ENCODE data around the gene TRIM65. TPM values are rescaled to one million over a fixed set of nuclear protein-coding genes. Genes with fewer than 3 reads are reported as not detected.
A peak's percentile ranks its signal among the peaks of the same experiment; 100 is the strongest.
"Not testable (repeated sequence)": the region's sequence is repeated elsewhere in the genome, so short reads cannot be mapped to it uniquely, and the experiment has no call there.

Gene TRIM65
- total and polyA plus RNA-seq, 4 donors, result 11.7 to 24.8 (median 18.1) TPM

DNA sequence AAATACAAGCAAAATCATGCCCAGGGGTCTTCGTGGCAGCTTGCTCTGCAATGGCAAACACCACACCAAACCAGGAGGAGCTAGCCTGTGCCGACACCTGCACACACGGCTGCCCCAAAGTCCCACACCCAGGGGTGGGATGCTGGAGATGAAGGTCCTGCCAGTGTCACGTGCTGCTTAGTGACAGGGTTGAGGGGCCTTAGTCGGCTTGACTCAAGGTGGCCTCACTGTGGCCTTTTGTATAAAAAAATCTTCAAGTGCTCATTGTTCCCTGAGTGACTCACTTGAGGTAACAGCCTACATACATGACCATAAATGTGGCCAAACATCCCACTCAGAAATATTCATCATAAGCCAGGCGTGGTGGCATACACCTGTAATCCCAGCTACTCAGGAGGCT, 7.3 kb downstream of the TRIM65 start:
- no peak for DNase-seq (ENCODE audit: low read depth in 4 of 6, low spot score in 6 of 6)
- peaks cover 51% of the 10 kb centered on the region for H3K36me3 ChIP-seq (ENCODE audit: control insufficient read depth, insufficient read depth, low read length)
- 51% methylated on average over 2 of the region's 6 CpGs for WGBS (ENCODE audit: insufficient coverage)
- no peak overlapping the region for H3K4me3 ChIP-seq (ENCODE audit: low read depth, low read length)
- H3K9me3 ChIP-seq (ENCODE audit: control insufficient read depth, insufficient read depth, low read length), result no peaks in the 10 kb centered on the region
- peaks cover 23% of the 10 kb centered on the region for H3K4me1 ChIP-seq (ENCODE audit: control insufficient read depth, insufficient read depth, low read length)
- H3K27me3 ChIP-seq (ENCODE audit: control insufficient read depth, insufficient read depth, low read length), result no peaks in the 10 kb centered on the region
- no peak overlapping the region for H3K27ac ChIP-seq (ENCODE audit: low read depth, low read length)

DNA sequence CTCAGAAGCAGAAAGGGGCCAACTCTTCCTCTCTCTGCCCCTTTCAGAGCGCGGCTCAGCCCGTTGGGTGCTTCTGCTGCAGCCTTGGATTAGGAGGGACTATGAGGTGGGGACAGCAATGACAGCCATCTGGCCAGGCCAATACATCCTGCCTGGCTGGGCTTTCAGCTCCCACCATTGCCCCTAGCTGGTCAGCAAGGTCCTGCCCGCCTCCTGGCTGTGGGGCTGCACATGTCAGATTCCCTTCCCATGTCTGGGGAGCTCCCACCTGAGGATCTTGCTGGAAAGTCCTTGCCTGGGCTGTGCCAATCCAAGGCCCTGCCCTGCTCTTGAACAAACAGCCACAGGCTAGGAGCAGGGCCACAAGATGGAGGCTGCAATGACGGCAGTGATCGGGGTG, 8.3 kb downstream of the TRIM65 start:
- Histone ChIP-seq H3K4me3 (ENCODE audit: low read depth, low read length) (no peak overlapping the region), H3K27ac (ENCODE audit: low read depth, low read length) (no peak overlapping the region), H3K27me3 (ENCODE audit: control insufficient read depth, insufficient read depth, low read length) (no peaks in the 10 kb centered on the region), H3K9me3 (ENCODE audit: control insufficient read depth, insufficient read depth, low read length) (no peaks in the 10 kb centered on the region), H3K4me1 (ENCODE audit: control insufficient read depth, insufficient read depth, low read length) (peaks cover 15% of the 10 kb centered on the region), H3K36me3 (ENCODE audit: control insufficient read depth, insufficient read depth, low read length) (peaks cover 44% of the 10 kb centered on the region)
- WGBS (ENCODE audit: insufficient coverage), result 100% methylated on average over 1 of the region's 6 CpGs
- DNase-seq (ENCODE audit: low read depth in 4 of 6, low spot score in 6 of 6), result no peak

DNA sequence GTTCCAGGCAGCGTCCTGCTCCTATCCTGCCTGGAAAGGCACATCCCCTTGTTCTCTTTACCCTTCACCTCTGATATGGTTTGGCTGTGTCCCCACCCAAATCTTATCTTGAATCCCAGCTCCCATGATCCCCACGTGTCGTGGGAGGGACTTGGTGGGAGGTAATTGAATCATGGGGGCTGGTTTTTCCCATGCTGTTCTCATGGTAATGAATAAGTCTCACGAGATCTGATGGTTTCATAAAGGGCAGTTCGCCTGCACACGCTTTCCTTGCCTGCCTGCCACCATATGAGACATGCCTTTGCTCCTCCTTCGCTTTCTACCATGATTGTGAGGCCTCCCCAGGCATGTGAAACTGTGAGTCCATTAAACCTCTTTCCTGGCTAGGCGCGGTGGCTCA, 10.9 kb downstream of the TRIM65 start:
- not testable (repeated sequence) for H3K27me3 ChIP-seq (ENCODE audit: control insufficient read depth, insufficient read depth, low read length); H3K27ac ChIP-seq (ENCODE audit: low read depth, low read length); H3K4me1 ChIP-seq (ENCODE audit: control insufficient read depth, insufficient read depth, low read length); H3K4me3 ChIP-seq (ENCODE audit: low read depth, low read length); DNase-seq (ENCODE audit: low read depth in 4 of 6, low spot score in 6 of 6); H3K9me3 ChIP-seq (ENCODE audit: control insufficient read depth, insufficient read depth, low read length)
- 86% methylated on average over 4 of the region's 9 CpGs for WGBS (ENCODE audit: insufficient coverage)
- peaks cover 19% of the 10 kb centered on the region for H3K36me3 ChIP-seq (ENCODE audit: control insufficient read depth, insufficient read depth, low read length)

DNA sequence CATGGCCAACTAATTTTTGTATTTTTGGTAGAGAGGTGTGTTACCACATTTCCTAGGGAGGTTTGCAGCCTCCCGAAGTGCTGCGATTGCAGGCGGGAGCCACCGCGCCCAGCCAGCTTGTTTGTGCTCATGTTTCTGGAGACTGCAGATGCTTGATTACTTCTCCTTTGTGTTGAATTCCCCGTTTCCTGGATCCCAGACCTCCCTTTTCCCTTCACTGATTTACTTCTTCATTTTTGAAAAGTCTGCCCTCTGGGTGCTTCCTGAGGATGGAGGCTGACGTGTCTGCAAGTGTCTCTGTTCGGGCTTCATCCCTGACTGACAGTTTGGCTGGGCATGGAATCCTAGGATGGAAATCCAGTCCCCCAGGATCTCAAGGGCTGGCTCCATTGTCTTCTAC, 11.3 kb downstream of the TRIM65 start:
- Histone ChIP-seq H3K4me1 (ENCODE audit: control insufficient read depth, insufficient read depth, low read length) (no peaks in the 10 kb centered on the region), H3K36me3 (ENCODE audit: control insufficient read depth, insufficient read depth, low read length) (peaks cover 14% of the 10 kb centered on the region), H3K27me3 (ENCODE audit: control insufficient read depth, insufficient read depth, low read length) (no peaks in the 10 kb centered on the region), H3K27ac (ENCODE audit: low read depth, low read length) (no peak overlapping the region), H3K4me3 (ENCODE audit: low read depth, low read length) (no peak overlapping the region), H3K9me3 (ENCODE audit: control insufficient read depth, insufficient read depth, low read length) (no peaks in the 10 kb centered on the region)
- 78% methylated on average over 2 of the region's 8 CpGs for WGBS (ENCODE audit: insufficient coverage)
- DNase-seq (ENCODE audit: low read depth in 4 of 6, low spot score in 6 of 6), result no peak

DNA sequence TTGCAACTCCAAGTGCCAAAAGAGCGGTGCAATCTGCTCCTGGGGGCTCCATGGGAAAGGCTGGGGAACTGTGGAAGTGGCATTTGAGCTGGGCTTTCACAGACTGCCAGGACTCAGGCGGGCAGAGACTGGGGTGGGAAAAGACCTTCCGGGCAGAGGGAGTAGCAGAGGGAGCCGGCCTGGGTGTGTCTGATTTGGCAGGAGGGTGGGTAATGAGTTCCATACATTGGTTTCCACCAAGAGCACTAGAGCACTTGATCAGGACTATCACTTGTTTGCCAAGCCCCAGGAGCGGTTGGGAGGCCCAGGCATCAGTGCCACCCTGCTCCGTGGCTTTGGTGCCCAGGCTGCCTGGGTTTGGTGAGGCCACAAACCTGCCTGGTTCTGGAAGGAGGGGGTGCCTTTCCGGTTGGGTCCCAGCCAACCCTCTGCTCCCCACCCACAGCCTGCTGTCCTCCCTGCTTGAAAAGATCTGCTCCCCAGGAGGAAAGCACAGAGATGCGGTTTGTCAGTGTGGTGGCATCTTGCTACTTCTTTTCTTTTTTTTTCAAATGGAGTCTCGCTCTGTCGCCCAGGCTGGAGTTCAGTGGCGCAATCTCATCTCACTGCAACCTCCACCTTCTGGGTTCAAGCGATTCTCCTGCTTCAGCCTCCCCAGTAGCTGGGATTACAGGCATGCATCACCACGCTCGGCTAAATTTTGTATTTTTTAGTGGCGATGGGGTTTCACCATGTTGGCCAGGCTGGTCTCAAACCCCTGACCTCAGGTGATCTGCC, 14.9 kb downstream of the TRIM65 start:
- Histone ChIP-seq H3K9me3 (ENCODE audit: control insufficient read depth, insufficient read depth, low read length) (no peaks in the 10 kb centered on the region), H3K27ac (ENCODE audit: low read depth, low read length) (no peak overlapping the region), H3K27me3 (ENCODE audit: control insufficient read depth, insufficient read depth, low read length) (peaks cover 11% of the 10 kb centered on the region), H3K36me3 (ENCODE audit: control insufficient read depth, insufficient read depth, low read length) (peaks cover under 1% of the 10 kb centered on the region), H3K4me3 (ENCODE audit: low read depth, low read length) (no peak overlapping the region), H3K4me1 (ENCODE audit: control insufficient read depth, insufficient read depth, low read length) (peaks cover 14% of the 10 kb centered on the region)
- DNase-seq (ENCODE audit: low read depth in 4 of 6, low spot score in 6 of 6), result no peak
- 83% methylated on average over 10 of the region's 15 CpGs for WGBS (ENCODE audit: insufficient coverage)

DNA sequence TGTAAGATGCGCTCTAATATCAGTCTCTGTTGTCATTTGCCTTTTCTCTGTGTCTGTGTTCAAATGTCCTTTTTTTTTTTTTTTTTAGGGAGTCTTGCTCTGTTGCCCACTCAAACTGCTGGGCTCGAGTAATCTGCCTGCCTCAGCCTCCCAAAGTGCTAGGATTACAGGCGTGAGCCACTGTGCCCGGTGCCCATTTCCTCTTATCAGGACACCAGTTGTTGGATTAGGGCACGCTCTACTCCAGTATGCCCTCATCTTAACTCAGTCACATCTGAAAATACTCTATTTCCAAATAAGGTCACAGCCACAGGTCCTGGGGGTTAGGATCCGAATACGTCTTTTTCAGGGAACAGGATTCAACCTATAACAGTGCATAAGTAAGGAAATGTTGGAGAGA, 16.5 kb downstream of the TRIM65 start:
- Histone ChIP-seq H3K36me3 (ENCODE audit: control insufficient read depth, insufficient read depth, low read length) (peaks cover 16% of the 10 kb centered on the region), H3K27ac (ENCODE audit: low read depth, low read length) (no peak overlapping the region), H3K4me3 (ENCODE audit: low read depth, low read length) (no peak overlapping the region), H3K4me1 (ENCODE audit: control insufficient read depth, insufficient read depth, low read length) (peaks cover 30% of the 10 kb centered on the region), H3K9me3 (ENCODE audit: control insufficient read depth, insufficient read depth, low read length) (no peaks in the 10 kb centered on the region), H3K27me3 (ENCODE audit: control insufficient read depth, insufficient read depth, low read length) (peaks cover 11% of the 10 kb centered on the region)
- no peak for DNase-seq (ENCODE audit: low read depth in 4 of 6, low spot score in 6 of 6)
- WGBS (ENCODE audit: insufficient coverage), result 84% methylated on average over 6 of the region's 7 CpGs

DNA sequence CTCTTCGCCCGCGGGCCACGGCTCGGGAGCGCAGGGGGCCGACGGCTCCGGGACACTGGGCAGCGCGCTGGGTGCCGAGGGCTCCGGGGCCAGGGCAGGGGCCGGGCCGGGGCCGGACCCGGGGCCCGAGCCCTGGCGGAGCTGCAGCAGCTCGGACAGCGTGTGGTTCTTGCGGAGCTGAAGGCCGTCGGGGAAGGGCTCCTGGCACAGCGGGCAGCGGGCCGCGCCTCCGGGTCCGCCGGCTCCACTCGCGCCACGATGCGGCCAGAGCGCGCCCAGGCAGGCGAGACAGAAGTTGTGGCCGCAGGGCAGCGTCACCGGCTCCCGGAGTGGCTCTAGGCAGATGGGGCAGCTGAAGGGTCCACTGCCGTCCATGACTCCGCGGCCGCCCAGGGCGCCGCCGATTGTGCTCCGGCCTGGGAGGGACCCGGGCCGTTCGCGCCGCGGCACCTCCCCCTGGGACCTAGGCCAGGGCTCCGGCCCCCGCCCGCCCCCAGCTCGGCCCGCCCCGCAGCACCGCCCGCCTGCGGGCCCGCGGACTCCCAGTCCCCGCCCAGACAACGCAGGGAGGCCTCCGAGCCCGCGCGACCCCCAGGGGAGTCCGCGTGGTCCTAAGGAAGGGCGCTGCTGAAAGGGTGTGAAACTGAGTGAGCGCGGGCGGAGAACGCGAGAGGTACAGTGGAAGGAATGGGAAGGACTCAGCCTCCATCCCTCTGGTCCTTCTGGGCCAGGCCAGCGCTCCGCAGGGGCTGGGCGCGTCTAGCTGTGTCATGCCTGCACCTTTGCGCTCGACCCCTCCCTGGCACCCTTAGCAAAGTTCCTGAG, 18.4 kb downstream of the TRIM65 start, which contains the start of gene TRIM47:
Gene TRIM47, minus strand, starts transcription at position 408 of the 825 bp plus-strand sequence. Its CDS starts 33 bp downstream, at position 375.
- Histone ChIP-seq H3K4me1 (ENCODE audit: control insufficient read depth, insufficient read depth, low read length) (peaks cover 44% of the 10 kb centered on the region), H3K27me3 (ENCODE audit: control insufficient read depth, insufficient read depth, low read length) (peaks cover 11% of the 10 kb centered on the region), H3K9me3 (ENCODE audit: control insufficient read depth, insufficient read depth, low read length) (no peaks in the 10 kb centered on the region), H3K27ac (ENCODE audit: low read depth, low read length) (peak within 1 kb of the TSS; percentile 90), H3K36me3 (ENCODE audit: control insufficient read depth, insufficient read depth, low read length) (peaks cover 35% of the 10 kb centered on the region), H3K4me3 (ENCODE audit: low read depth, low read length) (peak within 1 kb of the TSS; percentile 68)
- DNase-seq (ENCODE audit: low read depth in 4 of 6, low spot score in 6 of 6), result peak in 2 of 6 donors; percentile 68 to 84
- 2% methylated on average over 87 of the region's 87 CpGs for WGBS (ENCODE audit: insufficient coverage)

DNA sequence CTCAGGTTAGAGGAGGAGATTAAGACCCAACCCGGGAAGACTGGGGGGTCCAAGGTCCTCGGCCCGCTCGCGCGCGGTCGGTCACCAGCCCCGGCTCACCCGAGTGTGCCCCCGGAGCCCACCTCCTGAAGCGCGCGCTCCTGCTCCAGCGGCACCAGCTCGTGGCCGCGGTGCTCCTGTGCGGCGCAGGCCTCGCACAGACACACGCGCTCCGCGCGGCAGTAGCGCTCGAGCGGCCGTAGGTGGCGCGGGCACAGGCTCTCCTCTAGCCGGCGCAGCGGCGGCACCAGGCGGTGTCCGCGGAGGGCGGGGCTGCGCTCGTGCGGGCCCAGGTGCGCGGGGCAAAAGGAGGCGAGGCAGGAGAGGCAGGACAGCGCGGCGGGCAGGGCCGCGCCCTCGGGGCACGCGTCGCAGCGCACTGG, 19.0 kb downstream of the TRIM65 start:
- H3K9me3 ChIP-seq (ENCODE audit: control insufficient read depth, insufficient read depth, low read length), result no peaks in the 10 kb centered on the region
- H3K36me3 ChIP-seq (ENCODE audit: control insufficient read depth, insufficient read depth, low read length), result peaks cover 39% of the 10 kb centered on the region
- WGBS (ENCODE audit: insufficient coverage), result under 1% methylated on average over 56 of the region's 56 CpGs
- peaks cover 50% of the 10 kb centered on the region for H3K4me1 ChIP-seq (ENCODE audit: control insufficient read depth, insufficient read depth, low read length)
- H3K27ac ChIP-seq (ENCODE audit: low read depth, low read length), result peak overlapping the region; percentile 90
- H3K27me3 ChIP-seq (ENCODE audit: control insufficient read depth, insufficient read depth, low read length), result peaks cover 11% of the 10 kb centered on the region
- peak in 2 of 6 donors; percentile 85 to 89 for DNase-seq (ENCODE audit: low read depth in 4 of 6, low spot score in 6 of 6)
- peak overlapping the region; percentile 68 for H3K4me3 ChIP-seq (ENCODE audit: low read depth, low read length)

DNA sequence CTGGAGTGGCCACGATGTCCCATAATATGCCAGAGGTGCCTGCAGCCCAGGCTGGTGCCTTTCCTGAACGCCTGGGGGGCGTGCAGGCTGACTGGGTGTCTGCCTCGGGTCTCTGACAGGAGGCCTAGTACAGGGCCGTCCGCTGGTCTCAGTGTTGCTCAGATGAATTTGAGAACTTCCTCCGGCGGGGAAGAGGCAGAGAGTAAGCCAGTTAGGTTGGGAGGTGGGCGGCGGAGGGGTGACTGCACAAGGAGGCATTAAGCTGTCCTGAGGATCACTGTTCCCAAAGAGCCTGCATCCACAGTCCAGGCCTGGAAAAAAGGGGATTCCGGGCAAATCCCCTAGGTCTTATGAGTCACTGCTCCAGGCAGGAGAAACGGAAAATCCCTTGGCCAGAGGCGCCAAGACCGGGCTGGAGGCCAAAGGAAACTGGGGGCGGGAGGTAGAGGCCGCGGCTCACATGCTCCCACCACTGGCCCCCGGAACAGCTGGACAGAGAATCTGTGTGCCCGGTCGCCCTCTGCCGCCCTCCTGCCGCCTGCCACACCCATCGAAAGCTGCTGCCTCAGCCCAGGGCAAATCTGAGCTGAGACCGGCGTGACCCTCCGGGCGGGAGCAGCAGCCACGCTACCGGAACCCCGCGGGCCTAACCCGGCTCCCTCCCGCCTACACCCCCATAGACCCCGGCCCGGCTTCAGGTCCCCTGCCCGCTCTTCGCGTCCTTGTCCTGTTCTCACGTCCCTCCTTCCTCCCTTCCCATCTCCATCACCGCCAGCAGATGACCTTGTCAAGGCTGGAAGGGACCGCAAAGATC, 19.6 kb downstream of the TRIM65 start:
- WGBS (ENCODE audit: insufficient coverage), result 15% methylated on average over 41 of the region's 41 CpGs
- peak in 2 of 6 donors; percentile 64 to 91 for DNase-seq (ENCODE audit: low read depth in 4 of 6, low spot score in 6 of 6)
- Histone ChIP-seq H3K36me3 (ENCODE audit: control insufficient read depth, insufficient read depth, low read length) (peaks cover 42% of the 10 kb centered on the region), H3K4me1 (ENCODE audit: control insufficient read depth, insufficient read depth, low read length) (peaks cover 55% of the 10 kb centered on the region), H3K27ac (ENCODE audit: low read depth, low read length) (peak overlapping the region; percentile 90), H3K4me3 (ENCODE audit: low read depth, low read length) (peak overlapping the region; percentile 68), H3K27me3 (ENCODE audit: control insufficient read depth, insufficient read depth, low read length) (peaks cover 11% of the 10 kb centered on the region), H3K9me3 (ENCODE audit: control insufficient read depth, insufficient read depth, low read length) (no peaks in the 10 kb centered on the region)
